K562 (cell line): ENCODE results near the gene EML6. TPM values are rescaled to one million over a fixed set of nuclear protein-coding genes. Genes with fewer than 3 reads are reported as not detected.
A peak's percentile ranks its signal among the peaks of the same experiment; 100 is the strongest.

ENCODE experiments used
- AFF1 ChIP-seq, 2 experiments: fragments of 450-650 bp; IDR thresholded peaks; 2 replicates each; pipeline ENCODE4 v1.6.1; 2018; ENCODE audit warnings: mild to moderate bottlenecking in 2 of 2, low read depth in 1 of 2; ENCODE audit not compliant: partially characterized antibody in 2 of 2
- CBX2 ChIP-seq: fragments of 200-600 bp; sonication (generic); IDR thresholded peaks from one replicate; pipeline ENCODE4 v1.6.1; 2012; ENCODE audit warnings: mild to moderate bottlenecking, low read length, inconsistent platforms; ENCODE audit not compliant: insufficient read depth, poor library complexity, severe bottlenecking
- CTCFL ChIP-seq: IDR thresholded peaks from 2 replicates; pipeline ENCODE4 v1.6.1; 2011; ENCODE audit warnings: borderline replicate concordance, low read depth, mild to moderate bottlenecking, moderate library complexity, low read length; ENCODE audit not compliant: insufficient read depth, poor library complexity, severe bottlenecking
- NFE2 ChIP-seq: IDR thresholded peaks from 2 replicates; pipeline ENCODE4 v1.6.1; 2014; ENCODE audit warnings: antibody characterized with exemption, low read depth
- PATZ1 ChIP-seq: fragments of 250-450 bp; sonication (Bioruptor Pico); IDR thresholded peaks from 2 replicates; pipeline ENCODE4 v1.5.0; 2020; ENCODE audit warnings: mild to moderate bottlenecking, borderline replicate concordance
- POLR2H ChIP-seq: IDR thresholded peaks from 2 replicates; pipeline ENCODE4 v1.6.1; 2016; ENCODE audit warnings: missing genetic modification characterization, low read depth, mild to moderate bottlenecking, control low read depth, missing compliant biosample characterization, moderate library complexity
- ZNF174 ChIP-seq: fragments of 250-450 bp; sonication (Bioruptor Pico); IDR thresholded peaks from 2 replicates; pipeline ENCODE4 v1.4.0; 2020; ENCODE audit warnings: mild to moderate bottlenecking
- ZNF668 ChIP-seq: fragments of 250-450 bp; sonication (Bioruptor Pico); IDR thresholded peaks from 2 replicates; pipeline ENCODE4 v1.8.0; 2022; ENCODE audit warnings: mild to moderate bottlenecking, inconsistent platforms
- polyA plus RNA-seq, 8 experiments: library from polyadenylated mRNA; depleted of rRNA in 4 of 8; stranded (reverse) in 5 of 8; unstranded in 3 of 8; fragments of >200 nt; fragmentation: Nextera tagmentation in 2 of 8; fragmentation: Illumina TruSeq in 1 of 8; extraction: Ambion mirVana in 2 of 8; extraction: Trizol in 1 of 8; gene quantifications; 2 replicates each; pipeline versions ENCODE4 v1.2.1 to v1.2.3, GENCODE V29; 2011 to 2014; ENCODE audit warnings: inconsistent platforms in 1 of 8, missing spikeins in 1 of 8
- total RNA-seq, 7 experiments: library from RNA; depleted of rRNA in 6 of 7; stranded (reverse); fragments of >200 nt in 6 of 7; fragmentation: Illumina TruSeq in 2 of 7; extraction: Trizol in 2 of 7; gene quantifications; 2 replicates each; pipeline versions ENCODE4 v1.2.1 to v1.2.3, GENCODE V29; 2011 to 2021; ENCODE audit warnings: low replicate concordance in 1 of 7

EML6 gene
- total and polyA plus RNA-seq, 9 of the 15 experiments (the other 6 are each of a cell fraction or from before 2014, with no cell fraction given), result 0.07 to 0.56 (median 0.25) TPM

- peak in 1 of 2 experiments; percentile 94 for TF ChIP-seq AFF1 (IDR thresholded peaks at IDR 0.05; ENCODE audit: low read depth in 1 of 2, partially characterized antibody in 2 of 2)
- peak; percentile 18 for TF ChIP-seq CTCFL
- TF ChIP-seq CBX2, result no peak
- no peak for TF ChIP-seq NFE2
- TF ChIP-seq ZNF174 (CRISPR knock-in tag), result no peak
- no peak for TF ChIP-seq PATZ1 (CRISPR knock-in tag)
- TF ChIP-seq ZNF668 (CRISPR knock-in tag), result no peak
- TF ChIP-seq POLR2H (tag), result peak; percentile 57
Observed at GRCh38 chr2:55014962-55015939, 291.8 kb downstream of the EML6 start (continued).
